SH-SY5Y (cell line): ENCODE results near the gene SAMD14.

ENCODE experiments used
- GATA2 ChIP-seq: IDR thresholded peaks from 2 replicates; pipeline ENCODE4 v1.6.1; 2011; ENCODE audit warnings: mild to moderate bottlenecking, low read depth, low read length
- GATA3 ChIP-seq: IDR thresholded peaks from 2 replicates; pipeline ENCODE4 v1.6.1; 2011; ENCODE audit warnings: low read depth, mild to moderate bottlenecking, low read length, moderate library complexity

DNA sequence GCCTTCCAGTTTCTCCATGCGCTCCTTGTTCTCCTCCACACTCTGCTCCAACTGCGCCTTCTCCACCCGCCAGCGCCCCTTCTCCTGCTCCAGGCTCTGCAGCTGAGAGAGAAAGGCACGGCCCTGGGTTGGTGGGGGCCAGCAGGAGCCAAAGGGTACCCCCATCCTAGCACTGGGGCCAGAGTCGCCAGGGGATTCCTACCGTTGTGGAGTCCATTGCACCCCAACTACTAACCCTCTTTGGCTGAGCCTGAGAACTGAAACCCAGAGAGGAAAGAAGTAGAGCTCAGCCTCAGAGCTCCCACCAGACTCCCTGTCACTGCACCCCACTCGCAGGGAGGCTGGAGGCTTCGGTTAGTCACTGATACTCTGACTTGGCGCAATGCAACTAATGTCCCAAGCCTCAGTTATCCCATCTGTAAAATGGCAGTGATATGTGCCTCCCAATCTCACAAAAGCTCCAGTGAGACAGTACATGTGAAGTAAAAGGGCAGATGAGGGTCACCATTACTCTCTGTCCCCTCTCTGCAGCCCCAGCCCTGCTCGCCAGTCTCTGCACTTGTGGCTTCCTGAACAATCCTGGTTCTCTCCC lies 6.2 kb upstream of the SAMD14 start:
- TF ChIP-seq GATA3, result no peak
- TF ChIP-seq GATA2, result no peak
